Stimulated activated naive CD4-positive, alpha-beta T cell (primary cell): ENCODE measurements around the gene ARAP3.
A peak's percentile ranks its signal among the peaks of the same experiment; 100 is the strongest.

Source experiments
- DNase-seq, 6 experiments: peaks; one replicate each; lab custom pipeline; 2025; lab: John Stamatoyannopoulos, UW

ARAP3 gene

GRCh38 chr5:141639357-141640050 lies 42.5 kb downstream of the ARAP3 start:
- DNase-seq = no peak

- no peak for DNase-seq
Measured at GRCh38 chr5:141638771-141639170, 43.3 kb downstream of the ARAP3 start.

- peak; percentile 20 to 56 (median 48) for DNase-seq
Measured at GRCh38 chr5:141637767-141638419, 44.1 kb downstream of the ARAP3 start.

GRCh38 chr5:141637123-141637766 lies 44.8 kb downstream of the ARAP3 start:
- peak; percentile 27 to 72 (median 60) for DNase-seq

GRCh38 chr5:141636413-141637122 lies 45.5 kb downstream of the ARAP3 start, which contains the start of the genes HDAC3 and RELL2:
Gene HDAC3, minus strand, starts transcription at chr5:141636849. Its CDS starts 59 bp downstream, at chr5:141636790.
Gene RELL2, plus strand, starts transcription at chr5:141636997. Its CDS starts 1,229 bp downstream, at chr5:141638226.
- peak; percentile 80 to 94 (median 90) for DNase-seq

GRCh38 chr5:141636106-141636412 lies 46.0 kb downstream of the ARAP3 start:
- peak in 1 of 6 experiments; percentile 27 for DNase-seq

- no peak for DNase-seq
Measured at GRCh38 chr5:141635646-141636045, 46.4 kb downstream of the ARAP3 start.

- no peak for DNase-seq
Measured at GRCh38 chr5:141634720-141635119, 47.3 kb downstream of the ARAP3 start.

- DNase-seq = no peak
Measured at GRCh38 chr5:141633871-141634561, 48.0 kb downstream of the ARAP3 start.

- no peak for DNase-seq
Measured at GRCh38 chr5:141632650-141633049, 49.4 kb downstream of the ARAP3 start.

GRCh38 chr5:141630570-141631140 lies 51.4 kb downstream of the ARAP3 start:
- DNase-seq = no peak

GRCh38 chr5:141628175-141628788 lies 53.7 kb downstream of the ARAP3 start:
- DNase-seq = no peak

GRCh38 chr5:141623611-141624010 lies 58.4 kb downstream of the ARAP3 start:
- no peak for DNase-seq

- no peak for DNase-seq
Measured at GRCh38 chr5:141623186-141623585, 58.8 kb downstream of the ARAP3 start.

GRCh38 chr5:141618804-141619554 lies 63.1 kb downstream of the ARAP3 start, which contains the start of gene DIAPH1:
Gene DIAPH1, minus strand, starts transcription at chr5:141619000. Its CDS starts 86 bp downstream, at chr5:141618914.
- peak; percentile 91 to 97 (median 94) for DNase-seq

- DNase-seq = peak; percentile 29 to 62 (median 52)
Measured at GRCh38 chr5:141618030-141618803, 63.8 kb downstream of the ARAP3 start.

GRCh38 chr5:141617682-141618029 lies 64.4 kb downstream of the ARAP3 start:
- peak in 3 of 6 experiments; percentile 4 to 45 (median 29) for DNase-seq

GRCh38 chr5:141617128-141617527 lies 64.9 kb downstream of the ARAP3 start:
- DNase-seq = no peak

- no peak for DNase-seq
Measured at GRCh38 chr5:141615991-141616720, 65.9 kb downstream of the ARAP3 start.
